Activated CD4-positive, CD25-positive, alpha-beta regulatory T cell treated with anti-CD3 and anti-CD28 coated beads, Interleukin-2, amount 50 U/mL, for 72 hours (primary cell): Measurements from ENCODE around the gene AKR7A2.

Experiments used
- DNase-seq: peaks from one replicate; pipeline ENCODE4 v3.0.0; 2021

The AKR7A2 gene

DNA sequence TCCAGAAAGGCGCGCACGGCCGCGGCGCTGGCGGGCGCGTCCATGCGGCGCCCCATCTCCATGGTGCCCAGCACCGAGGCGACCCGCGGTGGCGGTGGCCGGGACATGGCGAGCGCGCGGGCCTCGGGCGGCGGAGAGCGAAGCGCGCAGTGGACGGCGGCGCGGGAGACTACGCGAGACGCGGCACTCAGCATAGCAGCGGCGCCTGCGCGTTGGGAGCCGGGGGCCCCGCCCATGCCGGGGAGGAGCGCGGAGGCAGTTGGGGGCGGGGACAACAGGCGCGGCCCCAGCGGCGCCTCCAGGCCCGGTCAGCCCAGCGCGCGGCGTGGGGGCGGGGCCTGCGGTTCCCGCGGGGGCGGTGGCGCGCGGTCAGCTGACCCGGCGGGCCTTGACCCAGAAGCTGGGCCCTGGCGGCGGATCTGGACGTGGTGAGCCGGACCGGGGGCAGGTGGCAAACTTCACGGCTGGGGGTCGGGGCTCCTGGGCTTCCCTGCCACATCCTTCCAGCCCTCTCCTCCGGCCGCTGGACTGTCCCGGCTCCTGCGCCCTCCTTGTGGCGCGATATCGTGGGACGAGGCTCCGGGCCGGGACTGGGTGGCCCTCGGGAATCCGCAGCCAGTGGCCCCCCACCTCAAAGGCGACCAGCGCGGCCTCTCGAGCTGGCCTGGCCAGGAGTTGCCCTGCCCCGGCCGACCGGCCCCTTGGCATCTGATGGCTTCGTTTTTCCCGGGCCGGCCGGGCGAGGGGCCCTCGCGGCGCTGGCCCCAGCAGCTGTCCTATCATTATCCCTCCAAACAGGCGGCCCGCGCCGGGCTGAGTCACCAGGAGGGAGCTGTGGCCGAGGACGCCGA, at the start of gene AKR7A2, which contains the start of gene SLC66A1:
AKR7A2 (minus strand) TSS at position 214 of the 851 bp plus-strand sequence; CDS start at position 194, 20 bp downstream.
SLC66A1 (plus strand) TSS at position 396 of the 851 bp plus-strand sequence. CDS start 5,352 bp downstream, outside the sequence.
- peak; percentile 96 for DNase-seq

DNA sequence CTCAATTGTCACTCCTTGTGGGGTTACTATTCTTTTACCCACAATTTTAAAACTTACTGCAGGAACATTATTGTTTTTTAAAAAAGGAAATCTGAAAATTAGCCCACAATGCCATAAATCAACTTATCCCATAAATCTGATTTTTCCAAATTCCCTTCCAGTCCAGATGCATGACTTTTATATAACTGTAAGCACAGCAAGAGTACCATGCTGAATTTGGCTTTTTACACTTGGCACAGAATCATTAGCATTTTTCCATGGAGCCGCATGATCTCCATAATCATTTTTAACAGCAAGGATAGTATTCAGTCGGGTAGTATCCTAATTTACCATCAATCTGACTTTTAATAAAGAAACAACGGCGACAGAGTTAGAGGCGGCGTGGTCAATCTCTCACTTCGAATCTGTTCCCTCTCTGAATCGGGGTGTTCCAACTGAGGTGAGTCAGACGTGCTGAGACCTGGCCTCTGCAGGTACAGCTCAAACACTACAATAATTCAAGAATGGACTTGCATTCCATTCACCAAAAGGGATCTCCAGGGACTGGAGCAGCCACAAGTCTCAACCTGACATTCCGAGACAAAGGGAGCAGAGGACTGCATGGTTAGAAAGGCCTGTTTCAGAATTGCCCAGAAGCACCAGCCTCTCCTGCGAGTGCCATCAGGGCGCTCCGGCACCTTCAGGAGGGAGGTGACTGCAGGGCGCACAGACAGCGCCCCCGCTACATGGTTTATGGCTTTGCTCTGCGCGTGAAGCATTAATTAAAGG, 49.1 kb upstream of the AKR7A2 start:
- no peak for DNase-seq

DNA sequence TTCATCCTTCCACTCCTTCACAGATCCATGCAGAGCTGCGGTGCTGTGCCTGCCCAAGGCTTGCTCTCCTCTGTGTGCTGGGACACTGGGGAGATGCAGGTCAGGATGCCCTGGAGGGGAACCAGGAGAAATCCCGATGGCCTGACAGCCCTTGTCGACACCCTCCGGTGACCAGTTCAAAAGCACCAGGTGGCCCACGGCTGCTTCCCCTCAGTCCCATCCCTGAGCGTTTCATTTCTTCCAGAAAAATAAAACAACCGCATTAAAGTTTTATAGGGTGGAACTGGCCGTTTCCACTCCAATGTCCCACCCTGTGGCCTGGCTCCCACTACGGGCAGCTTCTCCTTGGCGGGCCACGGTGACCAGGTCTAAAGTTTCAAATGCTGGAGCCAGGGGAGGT, 48.5 kb upstream of the AKR7A2 start:
- DNase-seq = no peak

DNA sequence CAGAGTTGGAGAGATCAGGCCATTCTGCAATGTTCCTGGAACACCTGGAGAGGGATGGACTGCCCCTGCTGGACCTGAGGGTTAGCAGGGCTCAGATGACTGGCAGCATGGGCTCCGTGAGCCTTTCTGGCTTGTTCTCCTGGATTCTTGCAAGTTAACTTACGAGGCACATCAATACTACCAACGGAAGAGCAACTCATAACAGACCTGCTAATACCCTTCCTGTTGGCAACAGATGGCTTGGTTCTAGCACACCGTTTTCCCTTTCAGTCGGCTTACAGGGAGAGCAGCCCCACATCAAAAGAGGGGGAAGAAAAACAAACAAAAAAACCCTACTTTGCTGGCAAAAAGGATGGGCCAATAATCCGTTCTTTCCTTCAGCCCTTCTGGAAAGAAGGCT, 48.1 kb upstream of the AKR7A2 start:
- no peak for DNase-seq

DNA sequence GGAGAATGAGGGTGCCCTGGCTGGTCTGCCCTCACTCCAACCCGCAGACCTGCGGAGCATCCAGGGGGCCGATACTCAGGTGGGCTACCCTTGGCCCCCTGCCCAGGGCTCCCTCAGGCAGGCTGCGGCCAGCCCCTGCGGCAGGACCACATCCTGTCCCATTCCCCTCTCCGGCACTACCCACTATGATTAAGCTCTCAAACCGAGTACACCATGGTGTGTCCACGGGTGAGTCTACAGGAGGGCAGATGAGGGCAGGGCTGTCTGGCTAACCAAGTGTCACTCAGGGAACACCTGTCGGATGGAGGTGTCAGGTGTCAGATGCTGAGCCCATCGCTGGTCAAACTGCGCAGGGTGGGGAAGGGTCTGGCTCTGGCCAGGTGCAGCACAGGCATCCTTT, 47.4 kb upstream of the AKR7A2 start:
- DNase-seq = no peak

DNA sequence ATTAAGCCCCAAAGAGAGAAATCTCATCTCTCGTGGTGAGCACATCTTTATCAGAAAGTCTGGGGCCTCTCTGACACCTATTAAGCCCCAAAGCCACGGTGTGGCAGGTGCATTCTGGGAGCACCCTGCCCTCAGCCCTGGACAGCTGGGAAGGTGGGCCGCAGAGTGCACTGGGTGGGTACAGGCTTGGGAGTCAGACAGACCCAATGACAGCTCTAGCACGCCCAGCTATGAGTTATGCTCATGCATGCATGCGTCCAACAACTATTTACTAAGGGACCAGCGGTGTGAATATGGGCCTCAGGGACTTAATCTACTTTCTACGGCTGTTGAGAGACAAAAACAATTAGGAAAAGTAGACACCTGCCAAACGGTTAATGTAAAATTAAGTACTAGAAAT, 46.8 kb upstream of the AKR7A2 start:
- no peak for DNase-seq

DNA sequence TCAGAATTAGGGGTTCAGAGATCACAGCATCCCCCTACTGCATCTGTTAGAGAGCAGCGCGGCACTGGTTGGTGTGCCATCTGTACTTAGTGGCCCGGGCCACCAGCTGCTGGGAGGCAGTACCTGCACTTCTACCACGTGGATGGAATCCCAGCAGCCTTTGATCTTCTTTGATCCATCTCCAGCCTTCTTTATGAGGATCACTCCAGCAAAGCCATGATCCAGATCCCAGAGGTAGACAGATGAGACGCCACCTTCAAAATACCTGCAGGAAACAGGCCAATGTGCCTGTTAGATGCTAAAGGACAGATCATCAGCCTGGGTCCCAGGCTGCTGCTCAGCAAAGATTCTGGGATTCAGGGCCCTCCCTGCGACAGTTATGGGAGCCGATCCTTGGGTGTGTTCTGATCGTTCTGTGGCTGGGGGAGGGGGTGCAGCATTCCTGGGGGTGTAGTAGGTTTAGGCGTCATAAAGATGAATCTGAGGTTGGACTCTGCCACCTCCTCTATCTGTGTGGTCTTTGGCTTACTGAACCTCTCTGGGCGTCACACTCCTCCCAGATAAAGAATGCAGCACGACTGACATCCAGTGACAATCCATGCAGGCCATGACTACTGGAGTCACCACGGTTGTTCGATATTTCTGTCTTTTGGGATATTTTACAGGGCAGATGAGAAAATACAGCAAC, 45.5 kb upstream of the AKR7A2 start:
- no peak for DNase-seq

DNA sequence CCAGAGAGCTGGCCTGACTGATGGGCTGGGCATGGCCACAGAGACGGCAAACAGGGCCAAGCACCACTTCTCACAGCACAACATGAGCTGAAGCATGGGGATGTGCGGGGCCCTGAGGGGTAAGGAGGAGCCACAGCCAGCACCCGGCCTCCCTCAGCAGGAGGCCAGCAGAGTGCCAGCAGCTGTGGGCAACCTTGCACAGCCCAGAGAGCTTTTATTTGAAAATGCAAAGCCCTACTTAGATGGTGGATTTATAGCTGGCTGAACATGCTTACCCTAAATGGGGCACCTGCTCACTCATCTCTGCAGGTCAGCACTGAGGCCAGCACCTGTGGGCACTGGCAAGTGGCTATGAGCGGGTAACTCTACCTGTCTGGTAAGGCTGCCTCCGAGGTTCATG, 44.3 kb upstream of the AKR7A2 start:
- DNase-seq = no peak

DNA sequence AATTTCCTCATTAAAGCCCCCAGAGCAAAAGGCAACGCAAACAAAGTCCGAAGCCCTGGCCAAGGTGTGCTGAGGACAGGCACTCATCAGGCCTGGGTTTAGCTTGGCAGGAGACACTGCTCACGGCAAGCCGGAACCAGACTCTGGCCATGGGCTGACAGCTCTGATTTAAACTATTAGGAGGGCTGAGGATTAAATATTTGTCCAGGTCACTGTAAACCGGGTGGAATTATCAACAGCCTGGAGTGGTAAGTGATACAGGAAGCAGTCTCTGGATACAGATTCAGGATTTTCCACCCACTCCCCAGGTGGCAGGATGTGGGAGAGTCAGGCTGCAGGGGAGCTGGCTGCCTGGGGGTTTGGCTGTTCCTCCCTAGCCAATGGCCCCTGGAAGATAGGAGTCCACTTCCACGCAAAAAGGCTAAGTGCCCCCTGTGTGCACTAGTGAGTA, 42.6 kb upstream of the AKR7A2 start:
- no peak for DNase-seq

DNA sequence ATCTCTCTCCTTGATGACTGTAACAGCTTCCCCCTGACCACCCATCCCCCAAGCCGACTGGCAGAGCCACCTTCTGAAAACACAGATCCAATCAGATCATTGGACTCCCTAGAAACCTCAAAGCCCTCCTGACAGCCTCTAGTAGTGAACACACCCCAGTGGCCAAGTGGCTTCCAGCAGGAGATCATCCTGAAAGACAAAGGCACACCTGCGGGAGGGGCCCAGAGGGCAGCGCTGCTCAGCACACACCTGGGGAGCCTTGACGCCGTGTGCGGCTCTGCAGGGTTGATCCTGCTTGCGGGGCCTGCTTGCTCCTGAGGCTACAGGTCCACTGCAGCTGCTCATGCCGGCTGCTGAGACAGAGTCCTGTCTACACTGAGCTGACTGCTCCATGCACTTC, 41.7 kb upstream of the AKR7A2 start:
- DNase-seq = no peak

DNA sequence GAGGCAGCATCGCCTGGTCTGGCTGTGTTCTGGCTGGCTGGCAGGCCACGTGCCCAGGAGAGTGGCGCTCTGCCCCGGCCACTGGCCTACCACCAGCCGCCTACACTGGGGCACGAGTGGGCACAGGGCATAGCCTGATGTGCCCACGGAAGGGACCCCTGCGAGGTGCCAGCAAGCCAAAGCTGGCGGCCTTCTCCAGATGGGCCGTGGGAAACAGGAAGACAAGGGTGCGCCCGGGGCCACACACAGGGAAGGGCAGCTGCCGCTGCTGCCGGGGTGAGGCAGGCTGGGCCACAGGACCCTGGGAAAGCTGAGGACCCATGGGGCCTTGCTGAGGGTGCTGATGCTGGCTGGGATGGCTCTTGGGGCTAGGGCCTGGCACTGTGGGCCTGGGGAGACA, 40.9 kb upstream of the AKR7A2 start:
- DNase-seq = no peak

DNA sequence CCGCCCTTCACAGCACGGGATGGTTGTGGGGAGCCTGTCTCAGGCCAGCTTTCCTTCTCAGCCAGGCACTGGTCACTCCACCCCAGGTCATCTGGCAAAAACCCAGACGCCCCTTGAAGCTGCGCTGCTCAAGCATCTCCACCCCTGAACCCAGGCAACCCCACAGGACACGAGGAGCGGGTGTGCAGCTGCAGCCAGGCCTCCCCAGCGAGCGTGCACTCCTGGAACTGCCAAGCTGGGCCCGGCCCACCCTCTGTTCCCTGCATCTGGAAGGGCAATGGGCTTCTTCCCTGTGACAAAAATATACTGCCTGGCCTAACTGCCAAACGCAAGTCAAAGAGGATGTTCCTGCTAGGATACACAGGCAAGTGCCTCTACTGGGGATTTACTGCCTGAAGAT, 39.9 kb upstream of the AKR7A2 start:
- DNase-seq = no peak

DNA sequence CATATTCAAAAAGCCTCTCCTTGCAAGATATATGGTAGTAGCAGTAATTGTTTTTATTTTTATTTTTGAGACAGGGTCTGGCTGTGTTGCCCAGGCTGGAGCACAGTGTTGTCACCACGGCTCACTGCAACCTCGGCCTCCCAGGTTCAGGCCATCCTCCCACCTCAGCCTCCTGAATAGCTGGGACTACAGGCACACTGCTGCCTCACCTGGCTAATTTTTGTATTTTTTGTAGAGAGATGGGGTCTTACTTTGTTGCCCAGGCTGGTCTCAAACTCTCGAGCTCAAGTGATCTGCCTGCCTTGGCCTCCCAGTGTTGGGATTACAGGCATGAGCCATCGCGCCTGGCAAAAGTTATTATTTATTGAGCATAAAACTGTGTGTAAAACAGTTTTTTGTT, 38.6 kb upstream of the AKR7A2 start:
- DNase-seq = no peak

DNA sequence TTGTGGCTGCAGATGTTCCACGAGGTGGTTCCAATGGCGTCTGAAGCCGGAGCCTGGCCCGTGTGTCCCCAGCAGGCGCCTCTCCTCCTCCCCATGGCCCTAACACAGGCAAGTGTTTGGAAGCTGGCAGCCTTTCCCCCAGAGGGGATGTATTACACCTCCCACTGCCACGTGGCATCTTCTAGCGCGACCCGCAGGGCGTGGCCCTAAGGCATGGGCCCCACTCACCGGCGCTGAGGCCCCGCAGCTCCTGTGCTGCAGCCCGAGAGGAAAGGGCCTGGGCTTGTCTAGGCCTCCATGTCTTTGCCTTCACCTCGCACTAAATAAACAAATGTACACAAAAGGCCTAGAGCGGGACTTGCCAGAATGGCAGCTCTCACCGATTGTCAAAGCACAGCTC, 38.1 kb upstream of the AKR7A2 start:
- no peak for DNase-seq

DNA sequence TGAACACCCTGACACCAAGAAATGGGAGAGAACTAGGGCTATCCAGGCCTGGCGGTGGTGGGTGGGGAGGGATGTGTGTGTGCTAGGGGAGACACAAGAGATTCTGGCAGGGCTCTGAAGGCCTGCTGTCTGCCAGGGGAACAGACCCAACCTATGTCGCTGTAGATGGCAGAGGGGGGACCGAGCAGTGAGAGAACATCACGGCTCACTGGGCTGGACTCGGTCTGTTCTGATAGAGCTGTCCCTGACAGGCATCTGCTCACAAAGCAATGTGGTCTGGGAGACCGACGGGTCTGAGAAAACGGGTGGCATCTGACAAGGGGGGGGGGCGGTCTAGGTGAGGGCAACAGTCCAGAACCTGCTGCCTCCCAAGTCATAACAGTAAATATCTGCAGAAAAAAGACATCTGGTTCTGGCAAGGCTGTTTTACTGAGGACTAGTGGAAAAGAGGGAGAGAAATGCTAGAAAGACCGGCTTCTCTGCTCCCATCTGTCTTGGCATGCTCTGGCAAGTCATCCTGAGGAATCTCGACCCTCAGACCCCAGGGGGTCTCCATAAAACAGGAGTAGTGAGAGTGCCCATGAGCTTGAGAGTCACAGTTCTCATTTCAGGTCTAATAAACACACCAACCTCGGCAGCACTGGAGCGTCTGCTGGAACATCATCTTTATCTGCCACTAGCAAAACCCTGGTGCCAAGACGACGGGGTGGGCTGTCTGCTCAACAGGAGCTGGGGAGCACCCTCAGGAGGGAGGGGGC, 36.7 kb upstream of the AKR7A2 start:
- no peak for DNase-seq

DNA sequence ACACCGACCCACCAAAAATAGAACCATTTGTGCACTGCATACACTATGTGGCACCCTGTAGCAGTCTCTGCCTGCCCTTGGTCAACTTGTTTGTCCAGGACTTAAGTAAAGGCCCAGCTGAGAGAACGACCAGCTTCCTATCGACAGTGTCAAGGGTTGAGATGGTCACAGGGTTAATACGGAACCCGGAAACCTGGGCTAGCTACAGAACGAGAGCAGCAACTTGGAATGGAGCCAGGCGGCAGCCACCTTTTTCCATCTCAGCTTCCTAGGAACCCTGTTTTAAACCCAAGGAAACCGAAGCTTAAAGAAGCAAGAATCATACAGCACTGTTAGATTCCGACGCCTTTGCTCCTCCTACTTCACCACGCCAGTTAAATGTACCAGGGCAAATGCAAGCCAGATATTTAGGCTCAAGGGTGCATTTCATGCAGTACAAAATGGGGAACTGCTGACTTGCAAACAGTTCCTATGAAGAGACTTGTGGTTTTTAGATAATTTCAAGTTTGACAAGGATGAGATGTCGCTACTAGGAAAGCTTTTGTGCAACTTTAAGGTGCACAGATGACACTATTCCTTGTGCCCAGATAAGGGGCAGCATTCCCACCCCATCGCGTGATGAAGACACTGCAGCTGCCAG, 35.7 kb upstream of the AKR7A2 start:
- DNase-seq = no peak

DNA sequence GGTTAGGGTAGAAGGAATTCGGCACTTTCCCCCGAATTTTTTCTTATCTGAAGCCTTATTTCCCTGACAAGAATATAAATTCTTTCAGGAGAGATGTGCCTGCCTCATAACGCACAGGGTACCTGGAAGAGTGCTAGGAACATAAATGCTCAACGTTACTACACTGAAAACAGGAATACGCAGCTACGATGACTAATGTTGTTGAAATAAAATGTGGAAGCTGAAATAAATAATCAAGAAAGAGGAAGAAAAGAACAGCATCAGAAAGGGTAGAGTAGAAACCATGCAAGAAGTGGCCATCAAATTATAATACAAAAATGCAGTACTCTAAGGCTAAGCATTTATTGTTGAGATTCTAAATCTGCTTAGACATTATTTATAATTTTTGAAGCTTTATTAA, 34.1 kb upstream of the AKR7A2 start:
- no peak for DNase-seq

DNA sequence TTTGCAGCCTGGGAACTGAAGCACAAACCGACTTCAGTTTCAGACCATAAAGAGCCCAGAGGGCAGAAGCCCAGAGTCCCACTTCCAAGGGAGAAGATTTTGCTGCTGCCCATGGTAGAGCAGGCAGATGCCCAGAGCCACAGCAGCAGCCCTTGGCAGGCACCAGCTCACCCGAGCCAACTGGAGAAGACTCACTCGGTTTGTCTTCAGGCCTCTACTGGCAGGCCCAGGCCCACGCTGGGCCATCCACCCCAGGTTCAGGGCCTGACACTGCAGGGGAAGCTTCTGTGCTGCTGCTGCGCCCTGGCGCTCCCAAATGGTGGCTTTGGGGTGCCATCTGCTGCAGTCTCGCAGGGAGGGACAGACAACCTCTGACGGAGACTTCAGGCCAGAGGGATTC, 33.4 kb upstream of the AKR7A2 start:
- no peak for DNase-seq

DNA sequence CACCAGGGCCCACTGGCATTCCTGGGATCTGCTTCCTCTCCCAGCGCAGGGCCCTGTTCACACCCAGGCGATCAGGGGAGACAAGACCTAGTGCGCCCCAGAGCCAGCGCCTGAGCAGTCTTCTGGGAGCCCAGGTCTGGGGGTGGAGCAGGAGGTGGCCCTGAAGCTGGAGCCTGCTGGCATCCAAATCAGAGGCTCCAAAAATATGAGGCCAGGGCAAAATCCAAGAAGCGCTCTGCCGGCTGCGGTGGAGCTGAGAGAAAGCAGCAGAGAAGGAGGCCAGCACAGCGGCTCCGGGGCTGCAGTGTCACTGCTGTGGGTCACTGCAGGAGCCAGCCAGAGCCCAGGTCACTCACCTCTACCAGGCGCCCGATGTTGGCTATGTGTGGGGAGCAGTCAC, 32.9 kb upstream of the AKR7A2 start:
- DNase-seq = no peak

DNA sequence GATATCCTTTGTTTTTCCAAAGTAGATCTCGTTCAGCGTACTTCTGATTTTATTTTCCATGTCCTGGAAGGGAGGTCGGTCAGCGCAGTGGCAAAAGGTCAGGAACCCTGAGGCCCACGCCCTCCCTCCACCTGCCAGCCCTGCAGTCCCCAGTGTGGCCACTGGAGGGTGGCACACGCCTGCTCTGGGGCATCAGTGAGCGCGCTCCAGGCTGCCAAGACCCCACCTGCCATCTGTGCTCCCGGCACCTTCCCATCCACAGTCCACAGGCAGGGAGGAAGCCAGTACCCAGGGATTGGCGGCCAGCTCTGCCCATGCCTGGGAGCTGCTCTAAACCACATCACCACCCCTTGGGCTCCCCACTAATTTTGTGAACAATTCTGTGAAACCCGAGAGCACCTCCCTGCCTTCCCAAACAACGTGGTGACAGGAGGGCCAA, 32.4 kb upstream of the AKR7A2 start:
- DNase-seq = no peak

DNA sequence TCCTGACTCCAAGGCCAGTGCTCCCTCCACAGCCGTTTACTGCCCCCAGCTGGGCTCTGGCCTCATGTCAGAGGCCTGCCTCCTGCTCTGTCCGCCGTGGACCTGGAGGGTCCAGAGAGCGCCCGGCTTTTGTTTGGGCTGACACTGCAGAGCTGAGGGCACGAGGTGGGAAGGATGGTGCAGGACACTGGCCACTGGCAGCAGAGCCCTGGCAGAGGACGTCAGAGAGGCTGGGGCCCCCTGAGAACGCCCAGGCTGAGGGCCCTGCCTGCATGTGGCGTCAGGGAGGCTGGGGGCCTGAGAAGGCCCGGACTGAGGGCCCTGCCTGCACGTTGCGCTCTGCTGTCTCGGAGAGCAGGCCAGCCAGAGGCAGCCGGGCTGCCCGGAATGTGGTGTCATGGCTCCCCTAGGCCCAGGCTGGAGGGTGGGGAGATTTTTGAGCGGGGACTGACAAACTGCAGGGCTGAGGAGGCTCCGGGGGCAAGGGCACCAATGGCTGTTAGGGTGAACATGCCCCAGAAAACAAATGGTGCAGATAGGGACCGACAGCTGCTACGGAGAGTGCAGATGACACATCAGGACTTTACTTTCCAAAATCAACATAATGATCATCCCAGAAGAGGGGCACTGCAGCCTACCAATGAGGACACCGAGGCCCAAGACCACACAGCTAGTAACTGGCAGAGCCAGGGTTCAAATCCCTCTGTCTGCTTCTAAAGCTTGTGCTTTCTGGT, 31.8 kb upstream of the AKR7A2 start:
- DNase-seq = no peak
